Endodermal cell (in vitro differentiated cells): ENCODE measurements around the gene ITGA2B. TPM values are rescaled to one million over a fixed set of nuclear protein-coding genes. Genes with fewer than 3 reads are reported as not detected.

Source experiments
- DNase-seq: peaks from one replicate; pipeline ENCODE4 v3.0.0-alpha.2; 2017
- H3K27ac ChIP-seq: 2 replicates; pipeline ENCODE4 v1.5.1; 2013; ENCODE audit warnings: mild to moderate bottlenecking, low read depth, low read length, moderate library complexity
- H3K27me3 ChIP-seq: 2 replicates; pipeline ENCODE4 v1.6.1; 2013; ENCODE audit warnings: mild to moderate bottlenecking, low read length, moderate library complexity; ENCODE audit not compliant: insufficient read depth, control insufficient read depth, poor library complexity, severe bottlenecking
- H3K36me3 ChIP-seq: 2 replicates; pipeline ENCODE4 v1.7.0; 2013; ENCODE audit warnings: mild to moderate bottlenecking, low read length, moderate library complexity; ENCODE audit not compliant: control insufficient read depth, insufficient read depth
- H3K4me1 ChIP-seq: one replicate; pipeline ENCODE4 v1.7.0; 2013; ENCODE audit warnings: low read length; ENCODE audit not compliant: control insufficient read depth, insufficient read depth
- H3K4me3 ChIP-seq: 2 replicates; pipeline ENCODE4 v1.5.1; 2013; ENCODE audit warnings: mild to moderate bottlenecking, low read length, moderate library complexity
- H3K9ac ChIP-seq: 2 replicates; pipeline ENCODE4 v1.6.1; 2013; ENCODE audit warnings: mild to moderate bottlenecking, low read length, moderate library complexity; ENCODE audit not compliant: poor library complexity, severe bottlenecking; ENCODE audit errors: extremely low read depth
- H3K9me3 ChIP-seq: 2 replicates; pipeline ENCODE4 v1.6.1; 2013; ENCODE audit warnings: mild to moderate bottlenecking, low read length, moderate library complexity; ENCODE audit not compliant: control insufficient read depth
- H3K27ac Mint-ChIP-seq: 2 replicates; pipeline ENCODE4 v1.8.0; 2020; ENCODE audit warnings: mixed read lengths
- H3K27me3 Mint-ChIP-seq: 2 replicates; pipeline ENCODE4 v1.8.0; 2021; ENCODE audit warnings: mild to moderate bottlenecking, mixed read lengths; ENCODE audit not compliant: insufficient read depth
- H3K36me3 Mint-ChIP-seq: 2 replicates; pipeline ENCODE4 v1.8.0; 2020; ENCODE audit warnings: low read depth, mixed read lengths
- H3K4me1 Mint-ChIP-seq: 2 replicates; pipeline ENCODE4 v1.8.0; 2020; ENCODE audit warnings: mixed read lengths
- H3K4me3 Mint-ChIP-seq: 2 replicates; pipeline ENCODE4 v1.8.0; 2020; ENCODE audit warnings: mild to moderate bottlenecking, moderate library complexity, mixed read lengths
- H3K9me3 Mint-ChIP-seq: 2 replicates; pipeline ENCODE4 v1.8.0; 2020; ENCODE audit warnings: mild to moderate bottlenecking, mixed read lengths
- WGBS, 2 experiments: methylation state at CpG; one replicate each; pipeline versions ENCODE4 v1.1.5 to v1.1.7; 2013; ENCODE audit warnings: missing lambda C conversion rate in 2 of 2, mixed read lengths in 1 of 2; ENCODE audit not compliant: insufficient coverage in 1 of 2, insufficient read length in 1 of 2; 5-methylcytosine and 5-hydroxymethylcytosine counted together
- total RNA-seq, 2 donors: library from RNA; stranded (reverse); fragmentation: NEBNext Ultra II Directional in 1 of 2; extraction: Animal tissue kit (Norgen Biotek cat#: 25700) in 1 of 2; gene quantifications; 2 replicates in 1 of 2; 3 replicates in 1 of 2; pipeline ENCODE4 v1.2.1, GENCODE V29; 2021
- TF ChIP-seq, protein P1 (sequence below): fragments of 200-600 bp; sonication (generic); conservative IDR thresholded peaks from 2 replicates; pipeline ENCODE4 v1.5.0; 2021; ENCODE audit warnings: antibody characterized with exemption, mild to moderate bottlenecking

ITGA2B gene
- total RNA-seq, 2 donors from 2014 or later, result 5.2 to 8.5 TPM

GRCh38 chr17:44363613-44364159 is 25.8 kb downstream of the ITGA2B start, which contains the start of gene FAM171A2:
Gene FAM171A2 (minus strand): TSS chr17:44363853. CDS start chr17:44363714, 139 bp downstream.
- H3K9me3 ChIP-seq, result peaks cover 5% of the 10 kb centered on the region
- H3K4me3 ChIP-seq, result peak within 1 kb of the TSS; percentile 87
- peak within 1 kb of the TSS; percentile 57 for H3K27ac ChIP-seq
- peaks cover 16% of the 10 kb centered on the region for H3K4me1 Mint-ChIP-seq
- H3K27me3 Mint-ChIP-seq, result peaks cover 36% of the 10 kb centered on the region
- peak; percentile 93 for DNase-seq
- H3K4me3 Mint-ChIP-seq, result peak within 1 kb of the TSS; percentile 73
- H3K27ac Mint-ChIP-seq, result peak within 1 kb of the TSS; percentile 79
- peaks cover 14% of the 10 kb centered on the region for H3K36me3 ChIP-seq
- TF ChIP-seq, protein P1, sequence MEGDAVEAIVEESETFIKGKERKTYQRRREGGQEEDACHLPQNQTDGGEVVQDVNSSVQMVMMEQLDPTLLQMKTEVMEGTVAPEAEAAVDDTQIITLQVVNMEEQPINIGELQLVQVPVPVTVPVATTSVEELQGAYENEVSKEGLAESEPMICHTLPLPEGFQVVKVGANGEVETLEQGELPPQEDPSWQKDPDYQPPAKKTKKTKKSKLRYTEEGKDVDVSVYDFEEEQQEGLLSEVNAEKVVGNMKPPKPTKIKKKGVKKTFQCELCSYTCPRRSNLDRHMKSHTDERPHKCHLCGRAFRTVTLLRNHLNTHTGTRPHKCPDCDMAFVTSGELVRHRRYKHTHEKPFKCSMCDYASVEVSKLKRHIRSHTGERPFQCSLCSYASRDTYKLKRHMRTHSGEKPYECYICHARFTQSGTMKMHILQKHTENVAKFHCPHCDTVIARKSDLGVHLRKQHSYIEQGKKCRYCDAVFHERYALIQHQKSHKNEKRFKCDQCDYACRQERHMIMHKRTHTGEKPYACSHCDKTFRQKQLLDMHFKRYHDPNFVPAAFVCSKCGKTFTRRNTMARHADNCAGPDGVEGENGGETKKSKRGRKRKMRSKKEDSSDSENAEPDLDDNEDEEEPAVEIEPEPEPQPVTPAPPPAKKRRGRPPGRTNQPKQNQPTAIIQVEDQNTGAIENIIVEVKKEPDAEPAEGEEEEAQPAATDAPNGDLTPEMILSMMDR, result peak; percentile 94
- WGBS, 2 experiments, result 1 to 80% methylated on average over 1 to 58 of the region's 63 CpGs
- H3K9ac ChIP-seq, result peak within 1 kb of the TSS; percentile 87
- peaks cover 11% of the 10 kb centered on the region for H3K36me3 Mint-ChIP-seq
- H3K4me1 ChIP-seq, result peaks cover 20% of the 10 kb centered on the region
- peaks cover 2% of the 10 kb centered on the region for H3K9me3 Mint-ChIP-seq
- H3K27me3 ChIP-seq, result peaks cover 5% of the 10 kb centered on the region

GRCh38 chr17:44362949-44363612 is 26.4 kb downstream of the ITGA2B start:
- WGBS, 2 experiments, result 0% methylated on average over 4 to 45 of the region's 45 CpGs
- peak overlapping the region; percentile 57 for H3K27ac ChIP-seq
- H3K9me3 Mint-ChIP-seq, result no peaks in the 10 kb centered on the region
- H3K4me3 Mint-ChIP-seq, result peak overlapping the region; percentile 73
- H3K4me3 ChIP-seq, result peak overlapping the region; percentile 87
- peak overlapping the region; percentile 79 for H3K27ac Mint-ChIP-seq
- peaks cover 36% of the 10 kb centered on the region for H3K27me3 Mint-ChIP-seq
- peak; percentile 82 for DNase-seq
- peaks cover 20% of the 10 kb centered on the region for H3K4me1 ChIP-seq
- TF ChIP-seq, protein P1, result no peak
- H3K9me3 ChIP-seq, result no peaks in the 10 kb centered on the region
- peaks cover 18% of the 10 kb centered on the region for H3K36me3 ChIP-seq
- H3K9ac ChIP-seq, result peak overlapping the region; percentile 87
- peaks cover 12% of the 10 kb centered on the region for H3K36me3 Mint-ChIP-seq
- peaks cover 16% of the 10 kb centered on the region for H3K4me1 Mint-ChIP-seq
- peaks cover 5% of the 10 kb centered on the region for H3K27me3 ChIP-seq

DNA sequence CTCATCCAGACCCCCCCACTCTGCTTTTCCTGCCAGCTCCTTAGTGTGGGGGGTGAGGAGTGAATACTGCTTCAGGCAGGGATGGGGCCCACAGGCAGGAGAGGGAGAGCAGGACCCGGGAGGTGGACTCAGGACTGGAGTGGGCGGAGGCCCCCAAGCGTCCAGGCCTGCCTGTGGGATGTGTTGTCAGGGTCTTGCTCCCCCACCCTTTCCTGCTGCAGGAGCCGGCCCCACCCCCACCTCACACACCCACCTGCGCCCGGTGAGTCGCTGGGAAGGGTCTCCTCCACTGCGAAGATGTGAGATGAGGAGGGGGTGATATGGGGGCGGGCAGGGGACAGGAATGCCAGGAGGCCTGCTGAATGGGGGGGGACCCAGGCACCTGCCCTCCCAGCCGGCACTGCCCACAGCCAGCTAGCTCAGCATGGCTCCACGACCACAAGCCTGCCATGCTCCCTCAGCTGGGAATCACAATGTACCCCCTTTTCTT is 26.9 kb downstream of the ITGA2B start:
- peaks cover 20% of the 10 kb centered on the region for H3K4me1 ChIP-seq
- no peaks in the 10 kb centered on the region for H3K9me3 Mint-ChIP-seq
- H3K9me3 ChIP-seq, result no peaks in the 10 kb centered on the region
- H3K36me3 Mint-ChIP-seq, result peaks cover 12% of the 10 kb centered on the region
- H3K27ac ChIP-seq, result no peak overlapping the region
- peaks cover 35% of the 10 kb centered on the region for H3K27me3 Mint-ChIP-seq
- no peak overlapping the region for H3K27ac Mint-ChIP-seq
- DNase-seq, result peak; percentile 70
- TF ChIP-seq, protein P1, result no peak
- peaks cover 23% of the 10 kb centered on the region for H3K36me3 ChIP-seq
- H3K9ac ChIP-seq, result peak overlapping the region; percentile 87
- WGBS, 2 experiments, result 16 to 20% methylated on average over 1 to 6 of the region's 11 CpGs
- peak overlapping the region; percentile 87 for H3K4me3 ChIP-seq
- H3K4me3 Mint-ChIP-seq, result peak overlapping the region; percentile 73
- peaks cover 16% of the 10 kb centered on the region for H3K4me1 Mint-ChIP-seq
- peaks cover 5% of the 10 kb centered on the region for H3K27me3 ChIP-seq
